ENCODE measurements around the gene MYO15B.

Gene MYO15B

DNA sequence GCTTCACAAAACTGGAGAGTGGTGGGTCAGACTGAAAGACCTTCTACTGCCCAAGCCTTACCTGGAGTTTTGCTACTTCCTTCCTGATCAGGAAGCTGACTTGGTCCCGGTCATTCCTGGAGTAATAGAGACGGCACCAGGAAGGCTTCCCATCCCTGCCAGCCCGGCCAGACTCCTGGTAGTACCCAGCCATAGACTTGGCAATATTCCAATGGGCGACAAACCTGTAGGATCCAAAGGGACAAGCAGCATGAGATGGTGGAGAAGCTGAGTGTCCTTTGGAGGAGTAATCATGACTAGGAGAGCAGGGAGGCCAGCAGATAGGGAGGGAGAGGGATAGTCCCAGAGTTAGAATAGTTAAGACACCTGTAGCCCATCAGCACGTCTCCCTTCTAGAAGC, 70.6 kb downstream of the MYO15B start:
- DNase-seq (ENCODE audit: low read depth in 1 of 2, low spot score in 1 of 2): no peak

GRCh38 chr17:75661531-75661930, 73.9 kb downstream of the MYO15B start:
- DNase-seq (ENCODE audit: low read depth in 1 of 2, low spot score in 1 of 2): no peak

- DNase-seq (ENCODE audit: low read depth in 1 of 2, low spot score in 1 of 2): no peak
Observed at GRCh38 chr17:75662511-75662910, 74.9 kb downstream of the MYO15B start.

DNA sequence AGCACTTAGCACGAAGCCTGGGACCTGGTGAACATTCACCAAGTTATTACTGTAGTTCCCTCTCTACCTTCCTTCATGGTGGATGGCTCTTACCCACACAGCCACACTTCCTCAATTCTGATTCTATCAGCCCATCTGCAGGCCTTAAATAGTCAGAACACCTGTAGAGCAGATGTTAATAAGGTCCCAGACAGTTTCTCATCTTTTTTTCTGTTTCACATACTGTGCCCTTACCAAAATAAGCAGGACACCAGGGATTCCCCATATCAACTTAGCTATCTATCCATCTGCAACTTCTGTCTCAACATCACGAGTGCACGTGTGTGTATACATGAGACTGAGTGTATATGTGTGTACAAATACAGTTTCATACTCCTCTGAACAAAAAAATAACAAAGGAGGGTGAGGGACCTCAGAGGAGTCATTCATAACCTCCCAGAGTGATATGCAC, 76.5 kb downstream of the MYO15B start:
- DNase-seq (ENCODE audit: low read depth in 1 of 2, low spot score in 1 of 2): no peak

DNA sequence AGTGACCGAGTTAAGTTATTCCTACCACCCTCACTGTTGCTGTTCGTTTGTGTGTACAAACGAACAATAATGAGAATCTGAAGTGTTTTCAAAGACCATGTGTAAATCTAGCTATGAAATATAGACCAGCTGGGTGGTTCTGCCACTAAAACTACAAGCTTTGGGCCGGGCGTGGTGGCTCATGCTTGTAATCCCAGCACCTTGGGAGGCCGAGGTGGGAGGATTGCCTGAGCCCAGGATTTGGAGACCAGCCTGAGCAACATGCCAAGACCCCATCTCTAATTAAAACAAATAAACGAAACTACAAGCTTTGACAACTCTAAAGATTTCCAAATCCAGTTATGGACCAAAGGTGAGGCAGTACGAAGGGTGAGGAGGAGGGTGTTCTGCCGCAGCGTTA, 78.4 kb downstream of the MYO15B start:
- DNase-seq (ENCODE audit: low read depth in 1 of 2, low spot score in 1 of 2): no peak

DNA sequence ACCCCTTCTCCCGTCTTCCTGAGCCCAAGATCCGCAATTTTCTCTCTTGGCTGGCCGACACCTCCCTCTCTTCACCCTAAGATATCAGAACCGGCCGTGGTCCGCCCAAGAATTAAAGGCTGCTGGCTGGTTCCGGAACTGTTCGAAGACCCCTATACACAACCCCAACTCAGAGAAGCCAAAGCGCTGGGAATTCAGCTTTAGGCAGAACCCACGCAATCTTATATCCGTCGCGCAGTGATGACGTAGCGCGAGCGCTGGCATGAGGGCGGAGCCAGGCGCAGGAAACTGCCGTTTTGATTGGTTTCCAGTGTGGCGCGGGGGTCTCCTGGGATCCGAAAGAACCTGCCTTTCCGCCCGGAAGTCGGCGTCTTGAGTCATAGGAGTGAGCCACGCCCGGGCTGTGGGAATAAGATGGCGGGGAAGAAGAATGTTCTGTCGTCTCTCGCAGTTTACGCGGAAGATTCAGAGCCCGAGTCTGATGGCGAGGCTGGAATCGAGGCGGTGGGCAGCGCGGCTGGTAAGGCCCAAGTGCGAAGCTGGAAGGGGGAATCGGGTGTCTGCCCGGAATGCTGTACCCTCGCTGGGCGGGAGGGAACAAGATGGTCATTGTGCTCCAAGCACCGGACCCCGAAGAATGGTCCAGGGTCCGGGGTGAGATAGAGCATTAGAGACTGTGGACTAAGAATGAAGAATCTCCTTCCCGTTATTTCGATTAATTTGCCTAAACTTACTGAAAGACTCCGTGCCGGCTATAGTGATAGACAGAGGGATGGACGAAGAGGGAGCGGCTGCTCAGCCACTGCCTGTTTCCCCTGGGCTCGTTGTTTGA, 79.6 kb downstream of the MYO15B start, which contains the start of the genes RECQL5 and SAP30BP:
Gene RECQL5, minus strand, starts transcription at position 196 of the 832 bp plus-strand sequence. CDS start 597 bp downstream, outside the sequence.
Gene SAP30BP, plus strand, starts transcription at position 380 of the 832 bp plus-strand sequence. Its CDS starts 35 bp downstream, at position 415.
- peak; percentile 97 to 98 for DNase-seq (ENCODE audit: low read depth in 1 of 2, low spot score in 1 of 2)

- DNase-seq (ENCODE audit: low read depth in 1 of 2, low spot score in 1 of 2): no peak
Observed at GRCh38 chr17:75667825-75668224, 80.2 kb downstream of the MYO15B start.

DNA sequence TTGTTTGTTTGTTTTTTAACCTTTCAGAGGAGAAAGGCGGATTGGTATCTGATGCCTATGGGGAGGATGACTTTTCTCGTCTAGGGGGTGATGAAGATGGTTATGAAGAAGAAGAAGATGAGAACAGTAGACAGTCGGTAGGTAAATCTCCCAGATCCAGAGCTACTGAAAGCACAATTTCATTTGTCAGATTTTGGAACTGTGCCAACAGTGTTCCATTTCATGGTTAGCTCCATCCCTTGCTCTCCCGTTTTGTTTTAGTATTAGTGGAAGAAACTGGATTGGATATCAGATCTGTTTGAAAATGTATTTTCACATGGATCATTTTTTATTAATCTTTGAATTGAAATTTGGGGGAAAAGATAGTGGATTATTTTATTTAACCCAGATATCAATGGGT, 80.9 kb downstream of the MYO15B start:
- DNase-seq (ENCODE audit: low read depth in 1 of 2, low spot score in 1 of 2): no peak

DNA sequence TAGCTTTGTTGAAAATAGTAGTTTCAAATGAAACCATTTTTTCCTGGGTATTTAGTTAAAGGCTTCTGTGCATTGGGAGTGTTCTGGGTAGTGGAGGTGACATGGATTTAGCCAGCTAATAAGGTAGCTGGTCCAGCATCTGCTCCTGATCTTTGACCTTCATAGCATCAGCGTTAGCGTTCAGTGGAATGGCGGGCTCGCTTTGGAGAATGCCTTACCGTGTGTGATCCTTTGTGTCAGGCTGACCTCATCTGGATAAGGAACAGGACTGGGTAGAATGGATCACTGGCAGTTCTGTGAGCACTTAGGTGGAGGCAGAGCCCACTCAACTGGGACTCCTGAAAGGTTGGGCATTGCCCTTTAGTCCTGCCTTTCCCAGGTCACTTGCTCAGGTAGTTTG, 83.3 kb downstream of the MYO15B start:
- DNase-seq (ENCODE audit: low read depth in 1 of 2, low spot score in 1 of 2): no peak

DNA sequence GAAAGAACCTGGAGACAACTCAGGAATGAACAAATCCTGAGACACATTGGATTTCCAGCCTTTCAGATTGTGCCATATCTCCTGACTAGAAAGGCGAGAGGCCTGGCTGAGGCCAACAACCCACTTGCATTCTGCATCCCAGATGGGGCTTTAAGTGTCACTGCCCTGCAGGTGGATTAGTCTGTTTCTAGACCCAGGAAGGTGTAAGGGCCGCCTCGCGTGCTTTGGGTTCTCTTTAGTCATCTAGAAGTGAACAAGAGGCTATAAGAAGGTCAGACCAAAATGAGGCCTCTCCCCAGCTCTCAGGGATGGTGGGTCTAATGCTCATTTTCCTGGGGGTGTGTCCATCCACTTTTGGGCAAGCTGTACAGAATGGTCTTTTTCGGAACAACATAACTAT, 84.4 kb downstream of the MYO15B start:
- DNase-seq (ENCODE audit: low read depth in 1 of 2, low spot score in 1 of 2): no peak

DNA sequence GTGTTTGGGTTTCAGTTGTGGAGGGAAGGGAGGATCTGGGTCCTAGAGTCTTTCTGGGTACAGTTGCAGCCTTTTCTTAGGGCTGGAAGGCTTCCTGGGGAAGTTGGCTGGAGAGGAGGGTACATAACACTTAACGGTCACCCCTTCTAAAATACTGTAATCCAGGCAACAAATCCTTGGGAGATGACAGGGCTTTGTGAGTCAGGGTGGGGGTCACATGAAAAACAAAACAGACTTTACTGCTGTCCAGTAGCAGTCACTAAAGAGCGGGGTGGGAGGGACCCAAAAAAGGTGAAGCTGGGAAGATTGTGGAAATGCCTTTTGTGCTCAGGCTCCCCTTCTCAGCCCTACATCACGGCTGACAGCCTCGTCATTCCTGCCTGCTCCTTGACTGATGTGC, 85.9 kb downstream of the MYO15B start:
- no peak for DNase-seq (ENCODE audit: low read depth in 1 of 2, low spot score in 1 of 2)
